MCF 10A (cell line): Measurements from ENCODE around the gene PGM1. TPM values are rescaled to one million over a fixed set of nuclear protein-coding genes. Genes with fewer than 3 reads are reported as not detected.

Source experiments
- BruUV-seq: library from RNA; stranded (reverse); fragments of 400-500 nt; replicated peaks from 2 replicates; lab custom pipeline; 2021; lab: Mats Ljungman, UMichigan
- CTCF ChIA-PET: fragments of 300-600 bp; sonication (Branson Sonifier 250); formaldehyde crosslinking; extraction: SDS; loops from one replicate; lab custom pipeline; 2021; ENCODE audit warnings: antibody characterized with exemption, inconsistent platforms; lab: Yijun Ruan, JAX
- POLR2A ChIA-PET: fragments of 300-600, 350-650 bp; sonication (Branson Sonifier 250); formaldehyde crosslinking; extraction: SDS; loops from one replicate; lab custom pipeline; 2020; ENCODE audit warnings: antibody characterized with exemption, inconsistent platforms; lab: Yijun Ruan, JAX
- DNase-seq: peaks from one replicate; pipeline ENCODE4 v3.0.0-alpha.2; 2018; ENCODE audit not compliant: unreplicated experiment
- H3K27ac Mint-ChIP-seq: one replicate; pipeline ENCODE4 v1.8.0; 2022; ENCODE audit warnings: mild to moderate bottlenecking, low read depth, mixed read lengths; ENCODE audit not compliant: unreplicated experiment
- H3K27me3 Mint-ChIP-seq: one replicate; pipeline ENCODE4 v1.8.0; 2022; ENCODE audit warnings: mixed read lengths; ENCODE audit not compliant: insufficient read depth, unreplicated experiment
- H3K36me3 Mint-ChIP-seq: one replicate; pipeline ENCODE4 v1.8.0; 2022; ENCODE audit warnings: mild to moderate bottlenecking, moderate library complexity, mixed read lengths; ENCODE audit not compliant: insufficient read depth, unreplicated experiment
- H3K4me1 Mint-ChIP-seq: one replicate; pipeline ENCODE4 v1.8.0; 2022; ENCODE audit warnings: mixed read lengths; ENCODE audit not compliant: insufficient read depth, unreplicated experiment
- H3K4me3 Mint-ChIP-seq: one replicate; pipeline ENCODE4 v1.8.0; 2022; ENCODE audit warnings: mild to moderate bottlenecking, moderate library complexity, mixed read lengths; ENCODE audit not compliant: unreplicated experiment
- H3K9me3 Mint-ChIP-seq: one replicate; pipeline ENCODE4 v1.8.0; 2022; ENCODE audit warnings: mixed read lengths; ENCODE audit not compliant: unreplicated experiment
- CTCF ChIP-seq: fragments of 200-600 bp; IDR thresholded peaks from one replicate; pipeline ENCODE4 v1.8.0; 2022; ENCODE audit warnings: antibody characterized with exemption, mild to moderate bottlenecking; ENCODE audit not compliant: unreplicated experiment
- intact Hi-C: fragments of 100-400 bp; cut with micrococcal nuclease; formaldehyde crosslinking; loops from 2 replicates; pipeline ENCODE4 v1.14.1; 2022
- total RNA-seq: library from RNA; stranded (reverse); gene quantifications from 2 replicates; pipeline ENCODE4 v1.2.3, GENCODE V29; 2022

Gene PGM1
- total RNA-seq, 1 experiment from 2014 or later, result 60.2 TPM

GRCh38 chr1:63628607-63629006, 35.4 kb downstream of the PGM1 start:
- H3K9me3 Mint-ChIP-seq, result no peaks in the 10 kb centered on the region
- peaks cover 25% of the 10 kb centered on the region for H3K4me1 Mint-ChIP-seq
- no peak for TF ChIP-seq CTCF
- ChIA-PET POLR2A (interaction anchor here (0.6 to 3.2 kb wide), 3 partner anchors 26 to 35 kb away, joined by 4 to 13 read pairs (median 6); partner anchors contain the start of gene PGM1), CTCF (interaction anchor here (0.7 to 2.3 kb wide), 4 partner anchors 12 to 614 kb away, joined by 3 to 9 read pairs (median 4); no protein-coding TSS in a partner anchor)
- peaks cover 32% of the 10 kb centered on the region for H3K36me3 Mint-ChIP-seq
- intact Hi-C loops, result no loop called here
- H3K27me3 Mint-ChIP-seq, result no peaks in the 10 kb centered on the region
- H3K27ac Mint-ChIP-seq, result no peak overlapping the region
- no peak for DNase-seq
- no peak overlapping the region for H3K4me3 Mint-ChIP-seq
- no TSS peak for BruUV-seq

GRCh38 chr1:63630238-63630637, 37.0 kb downstream of the PGM1 start:
- TF ChIP-seq CTCF, result no peak
- Mint-ChIP-seq H3K4me1 (peaks cover 13% of the 10 kb centered on the region), H3K27me3 (no peaks in the 10 kb centered on the region), H3K4me3 (no peak overlapping the region), H3K9me3 (no peaks in the 10 kb centered on the region), H3K27ac (no peak overlapping the region), H3K36me3 (peaks cover 42% of the 10 kb centered on the region)
- peak; percentile 17 for DNase-seq
- BruUV-seq, result no TSS peak
- ChIA-PET CTCF (interaction anchor here (0.7 to 2.3 kb wide), 3 partner anchors 16 to 616 kb away, joined by 6 to 9 read pairs (median 7); no protein-coding TSS in a partner anchor), POLR2A (interaction anchor here (0.9 to 3.2 kb wide), 4 partner anchors 9 to 37 kb away, joined by 3 to 13 read pairs (median 4); partner anchors contain the start of gene PGM1)
- intact Hi-C loops, result no loop called here

- H3K36me3 Mint-ChIP-seq, result peaks cover 46% of the 10 kb centered on the region
- H3K27ac Mint-ChIP-seq, result no peak overlapping the region
- no TSS peak for BruUV-seq
- no peak for TF ChIP-seq CTCF
- no peak for DNase-seq
- no peak overlapping the region for H3K4me3 Mint-ChIP-seq
- no peaks in the 10 kb centered on the region for H3K27me3 Mint-ChIP-seq
- ChIA-PET POLR2A (interaction anchor here (1.1 to 3.2 kb wide), 3 partner anchors 32 to 37 kb away, joined by 3 to 13 read pairs (median 6); partner anchors contain the start of gene PGM1), CTCF (interaction anchor here (0.5 to 2.3 kb wide), 2 partner anchors 61 to 139 kb away, joined by 3 to 9 read pairs; no protein-coding TSS in a partner anchor)
- intact Hi-C loops, result no loop called here
- peaks cover 8% of the 10 kb centered on the region for H3K4me1 Mint-ChIP-seq
- H3K9me3 Mint-ChIP-seq, result no peaks in the 10 kb centered on the region
Observed at GRCh38 chr1:63630666-63631065, 37.5 kb downstream of the PGM1 start.

GRCh38 chr1:63632110-63632509, 38.9 kb downstream of the PGM1 start:
- ChIA-PET CTCF (interaction anchor here (0.7 kb wide), 1 partner anchor 14 kb away, joined by 3 read pairs; no protein-coding TSS in a partner anchor), POLR2A (no interaction called here)
- intact Hi-C loops, result no loop called here
- DNase-seq, result no peak
- TF ChIP-seq CTCF, result no peak
- H3K27me3 Mint-ChIP-seq, result no peaks in the 10 kb centered on the region
- BruUV-seq, result no TSS peak
- no peaks in the 10 kb centered on the region for H3K4me1 Mint-ChIP-seq
- H3K36me3 Mint-ChIP-seq, result peaks cover 59% of the 10 kb centered on the region
- no peaks in the 10 kb centered on the region for H3K9me3 Mint-ChIP-seq
- H3K4me3 Mint-ChIP-seq, result no peak overlapping the region
- H3K27ac Mint-ChIP-seq, result no peak overlapping the region
